ENCODE results near the gene MALL. TPM values are rescaled to one million over a fixed set of nuclear protein-coding genes. Genes with fewer than 3 reads are reported as not detected.
A peak's percentile ranks its signal among the peaks of the same experiment; 100 is the strongest.
"Not testable (repeated sequence)": the region's sequence is repeated elsewhere in the genome, so short reads cannot be mapped to it uniquely, and the experiment has no call there.

The MALL gene
- total RNA-seq = 10 to 100 TPM; 18.5 to 40.1 TPM

- peak; percentile 69 for TF ChIP-seq POLR2AphosphoS5 (IDR thresholded peaks at IDR 0.05)
- TF ChIP-seq, protein P1, sequence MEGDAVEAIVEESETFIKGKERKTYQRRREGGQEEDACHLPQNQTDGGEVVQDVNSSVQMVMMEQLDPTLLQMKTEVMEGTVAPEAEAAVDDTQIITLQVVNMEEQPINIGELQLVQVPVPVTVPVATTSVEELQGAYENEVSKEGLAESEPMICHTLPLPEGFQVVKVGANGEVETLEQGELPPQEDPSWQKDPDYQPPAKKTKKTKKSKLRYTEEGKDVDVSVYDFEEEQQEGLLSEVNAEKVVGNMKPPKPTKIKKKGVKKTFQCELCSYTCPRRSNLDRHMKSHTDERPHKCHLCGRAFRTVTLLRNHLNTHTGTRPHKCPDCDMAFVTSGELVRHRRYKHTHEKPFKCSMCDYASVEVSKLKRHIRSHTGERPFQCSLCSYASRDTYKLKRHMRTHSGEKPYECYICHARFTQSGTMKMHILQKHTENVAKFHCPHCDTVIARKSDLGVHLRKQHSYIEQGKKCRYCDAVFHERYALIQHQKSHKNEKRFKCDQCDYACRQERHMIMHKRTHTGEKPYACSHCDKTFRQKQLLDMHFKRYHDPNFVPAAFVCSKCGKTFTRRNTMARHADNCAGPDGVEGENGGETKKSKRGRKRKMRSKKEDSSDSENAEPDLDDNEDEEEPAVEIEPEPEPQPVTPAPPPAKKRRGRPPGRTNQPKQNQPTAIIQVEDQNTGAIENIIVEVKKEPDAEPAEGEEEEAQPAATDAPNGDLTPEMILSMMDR (IDR thresholded peaks at IDR 0.05) = peak in 1 of 4 experiments; percentile 15
- peak; percentile 73 for TF ChIP-seq POLR2A (IDR thresholded peaks at IDR 0.05)
- Histone ChIP-seq H3K9me3 (no peaks in the 10 kb centered on the region), H3K27me3 (replicated peaks; ENCODE audit: insufficient read depth) (no peaks in the 10 kb centered on the region), H3K27ac (peak within 1 kb of the TSS; percentile 65 to 70), H3K4me1 (replicated peaks) (peaks cover 17% of the 10 kb centered on the region), H3K36me3 (no peaks in the 10 kb centered on the region), H3K4me3 (peak within 1 kb of the TSS; percentile 43 to 52)
- intact Hi-C loops (cut with DNase I) = no loop called here
- DNase-seq (ENCODE audit: low spot score) = peak; percentile 62
- WGBS = 6% methylated on average over 62 of the region's 62 CpGs
These were observed at the start of gene MALL for GRCh38 chr2:110115291-110116032. MALL (minus strand) TSS chr2:110115822; CDS start chr2:110115792, 30 bp downstream.

- no peak overlapping the region for H3K27ac ChIP-seq
- no peaks in the 10 kb centered on the region for H3K4me1 ChIP-seq (replicated peaks)
- peak; percentile 24 for DNase-seq (ENCODE audit: low spot score)
- 40% methylated on average over 4 of the region's 4 CpGs for WGBS
- no peaks in the 10 kb centered on the region for H3K9me3 ChIP-seq
- peak; percentile 56 for TF ChIP-seq POLR2AphosphoS5 (IDR thresholded peaks at IDR 0.05)
- TF ChIP-seq, protein P1 (IDR thresholded peaks at IDR 0.05) = peak; percentile 32 to 92 (median 80)
- TF ChIP-seq POLR2A (IDR thresholded peaks at IDR 0.05) = no peak
- H3K27me3 ChIP-seq (replicated peaks; ENCODE audit: insufficient read depth) = no peaks in the 10 kb centered on the region
- intact Hi-C loops (cut with DNase I) = no loop called here
- H3K36me3 ChIP-seq = no peaks in the 10 kb centered on the region
- no peak overlapping the region for H3K4me3 ChIP-seq
These were observed 41.7 kb upstream of the MALL start for GRCh38 chr2:110157153-110157793.

- 92% methylated on average over 4 of the region's 4 CpGs for WGBS
- H3K27me3 ChIP-seq (replicated peaks; ENCODE audit: insufficient read depth); H3K4me3 ChIP-seq; H3K9me3 ChIP-seq; intact Hi-C loops (cut with DNase I); DNase-seq (ENCODE audit: low spot score); H3K4me1 ChIP-seq (replicated peaks); H3K36me3 ChIP-seq; H3K27ac ChIP-seq: not testable (repeated sequence)
These were observed 39.2 kb upstream of the MALL start for GRCh38 chr2:110154828-110155227.

DNA sequence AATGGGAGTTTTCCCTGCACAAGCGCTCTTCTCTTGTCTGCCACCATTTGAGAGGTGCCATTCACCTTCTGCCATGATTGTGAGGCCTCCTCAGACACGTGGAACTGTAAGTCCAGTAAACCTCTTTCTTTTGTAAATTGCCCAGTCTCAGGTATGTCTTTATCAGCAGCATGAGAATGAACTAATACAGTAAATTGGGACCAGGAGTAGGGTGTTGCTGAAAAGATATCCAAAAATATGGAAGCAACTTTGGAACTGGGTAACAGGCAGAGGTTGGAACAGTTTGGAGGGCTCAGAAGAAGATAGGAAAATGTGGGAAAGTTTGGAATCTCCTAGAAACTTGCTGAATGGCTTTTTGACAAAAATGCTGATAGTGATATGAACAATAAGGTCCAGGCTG, 38.6 kb upstream of the MALL start:
- H3K4me3 ChIP-seq; DNase-seq (ENCODE audit: low spot score); H3K36me3 ChIP-seq; H3K4me1 ChIP-seq (replicated peaks); H3K27me3 ChIP-seq (replicated peaks; ENCODE audit: insufficient read depth); H3K27ac ChIP-seq; intact Hi-C loops (cut with DNase I); H3K9me3 ChIP-seq: not testable (repeated sequence)
- 71% methylated on average over 2 of the region's 2 CpGs for WGBS

DNA sequence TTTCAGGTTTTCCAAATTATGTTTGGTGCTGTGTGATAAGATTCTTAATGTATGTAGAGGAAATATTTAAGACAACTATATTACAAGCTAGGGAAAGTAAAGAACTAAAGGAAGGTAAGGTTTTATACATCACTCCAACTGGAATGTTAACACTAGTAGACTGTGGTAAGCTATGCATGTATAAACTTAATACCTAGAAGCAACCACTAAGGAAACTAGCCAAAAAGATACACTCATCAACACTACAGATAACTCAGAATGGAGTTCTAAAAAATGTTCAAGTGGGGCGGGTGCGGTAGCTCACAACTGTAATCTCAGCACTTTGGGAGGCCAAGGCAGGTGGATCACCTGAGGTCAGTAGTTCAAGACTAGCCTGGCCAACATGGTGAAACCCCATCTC, 37.8 kb upstream of the MALL start:
- Histone ChIP-seq H3K27ac (no peak overlapping the region), H3K4me3 (no peak overlapping the region), H3K4me1 (replicated peaks) (no peaks in the 10 kb centered on the region), H3K9me3 (no peaks in the 10 kb centered on the region), H3K27me3 (replicated peaks; ENCODE audit: insufficient read depth) (no peaks in the 10 kb centered on the region), H3K36me3 (no peaks in the 10 kb centered on the region)
- 100% methylated on average over 2 of the region's 2 CpGs for WGBS
- TF ChIP-seq POLR2AphosphoS5 (IDR thresholded peaks at IDR 0.05) = no peak
- TF ChIP-seq, protein P1 (IDR thresholded peaks at IDR 0.05) = no peak
- TF ChIP-seq POLR2A (IDR thresholded peaks at IDR 0.05) = no peak
- intact Hi-C loops (cut with DNase I) = no loop called here
- no peak for DNase-seq (ENCODE audit: low spot score)

GRCh38 chr2:110152943-110153342, 37.3 kb upstream of the MALL start:
- no peak for DNase-seq (ENCODE audit: low spot score)
- TF ChIP-seq POLR2A (IDR thresholded peaks at IDR 0.05) (no peak), POLR2AphosphoS5 (IDR thresholded peaks at IDR 0.05) (no peak)
- TF ChIP-seq, protein P1 (IDR thresholded peaks at IDR 0.05) = no peak
- Histone ChIP-seq H3K4me3 (no peak overlapping the region), H3K27me3 (replicated peaks; ENCODE audit: insufficient read depth) (no peaks in the 10 kb centered on the region), H3K4me1 (replicated peaks) (no peaks in the 10 kb centered on the region), H3K27ac (no peak overlapping the region), H3K36me3 (no peaks in the 10 kb centered on the region), H3K9me3 (no peaks in the 10 kb centered on the region)
- WGBS = 86% methylated on average over 3 of the region's 3 CpGs
- intact Hi-C loops (cut with DNase I) = no loop called here

Measured in prostate gland (tissue), 2 donors.